Stimulated activated CD4-positive, alpha-beta T cell treated with anti-CD3 and anti-CD28 coated beads, Interleukin-2, amount 100 ng/mL, for 4 hours (primary cell): Measurements from ENCODE around the gene ZNF793.

ENCODE experiments used
- DNase-seq: peaks from one replicate; pipeline ENCODE4 v3.0.0-alpha.2; 2020; ENCODE audit warnings: low read depth

ZNF793 gene

DNA sequence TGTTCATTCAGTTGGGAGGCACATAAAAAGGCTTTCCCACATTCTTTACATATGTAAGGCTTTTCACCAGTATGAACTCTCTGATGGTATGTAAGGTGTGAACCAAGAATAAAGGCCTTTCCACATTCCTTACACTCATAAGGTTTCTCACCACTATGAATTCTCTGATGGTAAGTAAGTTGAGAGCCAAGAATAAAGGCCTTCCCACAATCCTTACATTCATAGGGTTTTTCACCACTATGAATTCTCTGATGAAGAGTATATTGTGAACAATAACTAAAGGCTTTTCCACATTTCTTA is 58.6 kb downstream of the ZNF793 start:
- DNase-seq = no peak

GRCh38 chr19:37572203-37572602 is 65.5 kb downstream of the ZNF793 start:
- DNase-seq = no peak

GRCh38 chr19:37583340-37583739 is 76.6 kb downstream of the ZNF793 start:
- no peak for DNase-seq
